Kidney tubule cell (primary cell): ENCODE results near the gene TESPA1.
"Not testable (repeated sequence)": the region's sequence is repeated elsewhere in the genome, so short reads cannot be mapped to it uniquely, and the experiment has no call there.

Source experiments
- DNase-seq: peaks from one replicate; pipeline ENCODE4 v3.0.0-alpha.2; 2018; ENCODE audit warnings: low spot score

TESPA1 gene

DNA sequence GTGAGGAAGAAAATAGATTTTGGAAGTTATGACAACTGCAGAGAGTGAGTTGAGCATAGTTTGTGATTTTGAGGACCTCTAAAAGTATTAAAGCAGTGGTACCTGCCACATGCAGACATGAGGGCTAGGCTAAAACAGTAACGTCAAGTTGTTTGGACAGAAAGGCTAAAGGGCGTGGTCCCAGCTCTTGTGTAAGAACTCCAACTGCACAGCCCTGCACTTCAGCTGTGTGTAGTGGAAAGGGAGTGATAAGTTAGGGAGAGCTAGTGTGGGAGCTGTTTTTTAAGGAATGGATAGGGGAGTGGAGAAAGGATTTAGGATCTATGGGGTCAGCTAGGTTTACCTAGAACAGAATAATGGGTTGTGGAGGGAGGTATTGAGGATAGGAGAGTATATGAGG lies 39.5 kb downstream of the TESPA1 start:
- no peak for DNase-seq

DNA sequence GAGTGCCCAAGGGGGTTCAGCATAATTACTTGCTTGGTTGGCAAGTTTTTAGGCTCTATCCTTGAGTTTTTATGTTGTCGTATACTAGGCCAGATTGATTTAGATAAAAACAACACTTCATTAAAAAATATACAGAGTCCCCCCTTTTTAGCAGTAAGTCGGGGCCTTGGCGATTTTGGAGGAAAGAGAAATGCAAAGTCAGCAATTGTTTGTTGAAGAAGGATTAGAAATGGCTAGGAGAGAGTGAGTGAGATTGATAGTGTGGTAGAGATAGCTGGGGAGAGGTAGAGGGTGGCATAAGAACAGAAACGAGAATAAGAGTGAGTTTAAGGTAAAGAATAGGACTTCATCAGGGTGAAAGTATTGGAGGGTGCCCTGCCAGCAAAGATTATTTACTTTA lies 41.3 kb downstream of the TESPA1 start:
- DNase-seq, result not testable (repeated sequence)

DNA sequence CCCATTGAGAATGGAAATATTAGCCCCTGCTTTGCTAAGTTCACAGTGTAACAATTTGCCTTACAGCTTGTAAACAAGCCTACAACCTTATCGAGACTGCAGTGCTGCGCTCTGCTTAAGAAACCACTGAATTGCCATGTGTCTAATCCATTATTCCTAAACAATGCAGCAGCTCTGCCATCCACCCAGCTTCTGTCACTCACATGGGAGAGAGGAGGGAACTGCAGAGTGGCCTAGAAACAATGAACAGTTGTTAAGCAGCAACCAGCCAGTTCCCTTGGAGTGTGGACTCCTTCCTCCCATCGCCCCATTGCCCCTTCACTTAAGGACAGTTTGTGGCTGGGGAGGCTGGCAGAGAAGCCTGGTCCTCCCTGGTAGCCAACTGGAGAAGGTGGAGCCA lies 42.9 kb downstream of the TESPA1 start:
- no peak for DNase-seq

DNA sequence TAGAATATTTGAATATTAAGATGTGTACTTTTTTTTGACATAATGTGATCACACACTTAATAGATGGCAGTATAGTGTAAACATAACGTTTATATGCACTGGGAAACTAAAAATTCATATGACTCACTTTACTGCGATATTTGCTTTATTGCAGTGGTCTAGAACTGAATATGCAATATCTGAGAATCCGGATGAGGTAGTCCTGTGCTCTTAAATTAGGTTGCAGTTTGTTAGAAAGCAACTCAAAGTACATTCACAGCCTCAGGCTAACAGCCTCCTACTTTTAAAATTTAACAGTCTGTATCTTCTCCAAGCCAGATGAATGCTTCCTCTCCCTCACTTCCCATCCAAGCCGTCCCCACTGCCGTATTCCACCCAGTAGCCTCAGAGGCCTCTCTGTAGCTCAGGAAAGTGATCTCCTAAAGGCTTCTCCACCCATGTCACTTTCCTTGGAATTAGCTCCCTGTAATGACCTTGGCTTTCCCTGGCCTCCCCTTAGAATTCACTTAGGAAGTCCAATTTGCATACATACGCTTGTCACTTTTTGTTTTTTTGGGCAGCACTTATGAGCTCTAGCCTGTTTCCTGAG lies 43.7 kb downstream of the TESPA1 start:
- DNase-seq, result no peak

DNA sequence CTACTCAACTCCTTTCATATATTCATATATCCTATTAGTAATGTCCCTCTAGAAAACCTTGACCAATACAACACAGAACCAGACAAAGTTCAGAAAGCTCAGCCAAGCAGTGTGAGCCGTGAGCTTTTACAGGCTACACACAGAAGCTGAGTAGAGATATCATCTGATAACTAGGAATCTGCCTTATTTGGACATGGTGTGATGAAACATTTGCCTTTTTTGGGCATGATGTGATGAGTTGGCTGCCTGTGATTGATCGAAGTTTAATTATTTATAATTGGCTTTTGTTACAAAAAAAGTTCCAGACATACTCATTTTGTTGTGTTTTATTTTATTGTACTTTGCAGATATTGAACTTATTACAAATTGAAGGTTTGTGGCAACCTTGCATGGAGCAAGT lies 46.6 kb downstream of the TESPA1 start:
- DNase-seq, result no peak

DNA sequence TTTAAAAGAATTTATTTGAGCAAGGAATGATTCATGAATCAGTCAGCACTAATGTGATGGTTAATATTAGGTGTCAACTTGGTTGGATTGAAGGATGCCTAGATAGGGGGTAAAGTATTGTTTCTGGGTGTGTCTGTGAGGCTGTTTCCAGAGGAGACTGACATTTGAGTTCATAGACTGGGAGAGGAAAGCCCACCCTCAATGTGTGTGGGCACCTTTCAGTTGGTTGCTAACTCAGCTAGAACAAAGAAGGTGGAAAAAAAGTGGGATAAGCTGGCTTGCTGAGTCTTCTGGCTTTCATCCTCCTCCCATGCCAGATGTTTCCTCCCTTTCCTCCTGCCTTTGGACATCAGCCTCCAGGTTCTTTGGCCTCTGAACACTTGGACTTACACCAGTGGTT lies 47.2 kb downstream of the TESPA1 start:
- DNase-seq, result peak; percentile 2

DNA sequence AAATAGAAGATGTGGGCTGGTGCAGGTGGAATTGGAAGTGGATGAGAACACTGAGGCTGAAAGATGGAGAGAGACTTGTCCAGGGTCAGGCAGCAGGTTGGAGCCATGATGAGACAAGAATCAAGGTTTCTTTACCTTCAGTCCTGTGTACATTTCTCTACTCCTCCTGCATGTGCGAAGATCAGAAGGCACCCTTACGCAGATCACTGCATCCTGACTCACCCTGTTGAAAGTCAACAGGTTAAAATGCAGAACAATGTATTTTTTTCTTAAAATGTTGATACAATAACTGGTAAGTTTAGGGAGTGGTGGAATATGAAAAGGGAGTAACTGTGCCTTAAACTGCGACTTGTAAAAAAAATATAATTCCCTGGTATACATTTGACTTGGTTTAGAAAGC lies 47.8 kb downstream of the TESPA1 start:
- DNase-seq, result peak; percentile 23

DNA sequence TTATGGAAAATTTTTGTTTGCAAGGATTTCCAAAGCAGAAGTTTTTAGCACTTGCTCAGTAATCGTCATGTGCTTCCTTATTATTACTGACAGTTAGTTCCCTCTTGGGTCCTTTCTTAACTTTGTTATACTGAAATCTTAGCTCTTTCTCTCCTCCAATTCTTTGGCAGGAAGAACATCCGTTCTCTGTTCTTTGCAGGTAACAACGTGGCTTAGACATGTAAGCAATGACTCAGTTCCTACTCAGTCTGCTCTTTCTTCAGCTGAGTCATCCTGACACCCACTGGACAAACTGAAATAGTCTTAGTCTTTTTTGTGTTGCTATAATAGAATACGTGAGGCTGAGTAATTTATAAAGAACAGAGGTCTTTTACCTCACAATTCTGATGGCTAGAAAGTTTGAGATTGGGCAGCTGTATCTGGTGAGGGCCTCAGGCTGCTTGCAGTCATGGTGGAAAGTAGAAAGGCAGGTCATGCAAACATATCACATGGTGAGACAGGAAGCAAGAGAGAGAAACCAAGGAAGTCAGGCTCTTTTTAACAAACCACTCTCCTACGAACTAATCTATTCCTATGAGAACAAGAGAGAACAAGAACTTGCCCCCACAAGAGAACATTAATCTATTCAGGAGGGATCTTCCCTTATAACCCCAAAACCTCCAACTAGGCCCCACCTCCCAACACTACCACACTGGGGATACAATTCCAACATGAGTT lies 49.2 kb downstream of the TESPA1 start:
- DNase-seq, result peak; percentile 94

DNA sequence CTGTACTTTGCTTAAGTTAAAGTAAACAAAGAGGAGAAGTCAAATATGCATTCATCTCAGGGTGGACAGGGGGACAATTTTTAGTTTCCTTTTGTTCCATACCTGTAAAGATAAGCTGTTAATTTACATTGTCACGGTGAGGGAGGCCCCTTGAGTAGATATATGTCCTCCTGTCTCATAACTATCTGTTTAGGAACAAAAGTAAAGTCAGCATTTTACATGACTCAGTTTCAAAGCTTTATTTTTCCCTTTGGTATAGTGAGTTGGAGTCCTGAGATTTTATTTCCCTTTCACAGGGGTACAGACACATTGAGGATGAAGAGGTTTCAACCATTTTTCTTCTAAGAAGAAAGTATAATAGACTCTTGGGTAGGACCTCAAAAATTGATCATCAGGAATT lies 50.1 kb downstream of the TESPA1 start:
- DNase-seq, result no peak

DNA sequence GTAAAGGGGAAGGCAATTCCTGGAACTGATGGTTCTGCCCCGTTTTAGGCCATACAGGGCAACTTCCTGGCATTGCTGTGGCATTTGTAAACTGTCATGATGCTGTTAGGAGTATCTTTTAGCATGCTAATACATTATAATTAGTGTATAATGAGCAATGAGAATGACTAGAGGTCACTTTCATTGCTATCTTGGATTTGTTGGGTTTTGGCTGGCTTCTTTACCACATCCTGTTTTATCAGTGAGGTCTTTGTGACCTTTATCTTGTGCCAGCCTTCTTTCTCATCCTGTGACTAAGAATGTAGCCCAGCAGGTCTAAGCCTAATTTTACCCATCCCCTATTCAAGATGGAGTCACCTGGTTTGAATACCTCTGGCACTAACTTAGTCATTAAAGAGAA lies 51.2 kb downstream of the TESPA1 start:
- DNase-seq, result peak; percentile 75

DNA sequence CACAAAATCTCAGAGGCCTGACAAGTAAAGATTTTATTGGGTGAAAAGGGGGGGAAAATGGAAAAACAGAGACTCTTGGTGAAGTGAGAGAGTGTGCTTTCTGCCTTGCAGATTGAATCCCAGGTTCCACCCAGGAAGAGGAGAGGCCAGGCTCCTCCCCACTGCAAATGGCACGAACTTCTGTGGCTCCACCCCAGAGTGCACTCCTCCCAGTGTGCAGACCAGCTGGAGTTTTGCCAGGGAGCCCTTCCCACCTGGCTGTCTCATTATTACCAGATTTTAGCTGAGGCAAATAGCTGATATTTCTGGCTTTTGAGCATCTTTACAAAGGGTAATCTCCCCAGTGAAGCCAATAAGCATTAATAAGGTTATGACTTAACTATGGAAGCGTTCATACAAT lies 51.9 kb downstream of the TESPA1 start:
- peak; percentile 2 for DNase-seq

DNA sequence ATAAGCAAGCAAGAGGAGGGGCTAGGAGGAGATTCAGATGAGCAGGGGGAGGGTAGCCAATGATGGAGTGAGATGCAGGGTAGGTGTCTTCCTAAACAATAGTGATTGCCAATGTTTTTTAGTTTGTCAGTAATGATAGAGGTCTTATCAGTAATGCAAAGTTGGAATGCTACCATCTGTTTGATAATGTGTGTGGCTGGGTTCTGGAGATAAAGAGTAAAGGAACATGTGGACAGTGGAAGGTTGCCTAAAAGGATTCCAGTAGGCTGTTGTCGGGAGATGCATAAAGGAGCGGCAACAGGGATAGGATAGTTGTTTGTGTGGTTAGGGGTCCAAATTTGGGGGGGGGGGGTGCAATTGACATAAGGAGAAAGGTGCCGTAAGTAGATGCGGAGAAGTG lies 52.5 kb downstream of the TESPA1 start:
- no peak for DNase-seq

DNA sequence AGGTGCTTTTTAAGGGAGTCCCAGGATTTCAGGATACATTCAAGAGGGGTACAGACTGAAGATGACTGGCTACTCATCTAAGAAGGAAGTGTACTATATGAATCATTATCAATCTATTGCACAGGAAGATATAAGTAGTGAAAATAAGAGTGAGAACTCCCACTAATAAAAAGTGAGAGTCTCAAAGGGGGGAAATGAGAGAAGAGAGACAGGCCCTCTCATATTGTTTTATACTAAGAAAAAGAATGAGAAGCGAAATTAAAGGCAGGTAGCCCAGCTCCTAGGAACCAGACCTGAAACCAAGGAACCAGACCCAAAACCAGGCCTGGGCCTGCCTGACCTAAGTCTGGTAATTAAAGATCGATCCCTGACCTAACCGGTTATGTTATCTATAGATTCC lies 54.6 kb downstream of the TESPA1 start:
- DNase-seq, result no peak

DNA sequence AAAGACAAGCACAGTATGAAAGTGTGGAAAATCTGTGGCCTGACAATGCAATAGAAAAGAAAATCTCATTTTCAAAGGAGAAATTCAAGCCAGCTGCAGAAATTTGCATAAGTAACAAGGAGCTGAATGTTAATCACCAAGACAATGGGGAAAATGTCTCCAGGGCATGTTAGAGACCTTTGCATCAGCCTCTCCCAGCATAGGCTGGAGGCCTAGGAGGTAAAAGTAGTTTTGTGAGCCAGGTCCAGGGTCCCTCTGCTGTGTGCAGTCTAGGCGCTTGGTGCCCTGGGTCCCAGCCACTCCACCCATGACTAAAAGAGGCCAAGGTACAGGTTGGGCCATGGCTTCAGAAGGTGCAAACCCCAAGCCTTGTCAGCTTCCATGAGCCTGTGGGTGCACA lies 58.3 kb downstream of the TESPA1 start:
- DNase-seq, result no peak

DNA sequence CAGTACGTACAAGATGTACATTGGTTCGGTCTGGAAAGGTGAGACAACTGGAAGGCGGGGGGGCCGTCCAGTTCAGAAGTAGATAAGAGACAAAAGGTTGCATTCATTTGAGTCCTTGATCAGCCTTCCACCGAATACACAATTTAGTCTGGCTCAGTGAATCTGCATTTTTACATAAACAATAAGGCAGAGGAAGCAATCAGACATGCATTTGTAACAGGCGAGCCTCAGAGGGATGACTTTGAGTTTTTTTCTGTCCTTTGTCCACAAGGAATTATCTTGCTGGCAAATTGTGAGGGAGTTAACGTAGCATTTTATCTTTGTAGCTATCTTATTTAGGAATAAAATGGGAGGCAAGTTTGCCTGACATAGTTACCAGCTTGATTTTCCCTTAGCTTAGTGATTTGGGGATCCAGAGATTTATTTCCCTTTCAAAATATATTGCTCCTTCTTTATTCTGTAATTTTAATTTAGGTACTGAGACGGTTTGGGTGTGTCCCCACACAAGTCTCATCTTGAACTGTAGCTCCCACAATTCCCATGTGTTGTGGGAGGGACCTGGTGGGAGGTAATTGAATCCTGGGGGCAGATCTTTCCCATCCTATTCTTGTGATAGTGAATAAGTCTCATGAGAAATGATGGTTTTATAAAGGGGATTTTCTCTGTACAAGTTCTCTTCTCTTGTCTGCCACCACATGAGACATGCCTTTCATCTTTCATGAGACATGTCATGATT lies 59.4 kb downstream of the TESPA1 start:
- DNase-seq, result no peak

DNA sequence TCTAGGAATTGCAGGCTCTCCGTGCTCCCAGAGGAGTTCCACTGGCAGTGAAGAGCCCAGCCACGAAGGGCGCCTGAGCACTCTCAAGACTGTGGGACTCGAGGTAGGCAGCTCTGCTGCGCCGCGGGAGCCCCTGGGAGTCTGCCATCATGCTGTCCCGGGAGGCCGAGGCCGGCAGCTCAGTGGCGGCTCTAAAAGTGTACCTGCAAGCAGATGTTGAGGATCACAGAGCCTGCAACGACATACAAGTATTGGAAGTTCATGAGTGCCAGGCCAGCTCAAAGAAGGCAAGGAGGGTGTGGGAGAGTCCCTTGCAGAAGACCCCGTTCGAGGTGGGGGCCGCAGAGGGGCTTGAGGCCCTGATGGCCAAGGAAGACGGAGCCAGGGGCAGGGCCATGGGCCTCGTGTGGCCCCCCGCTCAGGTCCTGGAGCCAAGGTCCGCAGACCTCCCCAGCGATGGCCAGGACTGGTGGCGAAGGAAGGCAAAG lies 67.5 kb downstream of the TESPA1 start:
- DNase-seq, result no peak
